Loucy (cell line): Measurements from ENCODE around the gene ACTN1.

Source experiments
- H2AFZ ChIP-seq: fragments of 200-600 bp; sonication (generic); 2 replicates; pipeline ENCODE4 v1.6.0; 2016; ENCODE audit warnings: antibody characterized with exemption, mild to moderate bottlenecking, low read length, moderate library complexity
- H3F3A ChIP-seq: fragments of 200-600 bp; 2 replicates; pipeline ENCODE4 v1.6.0; 2016; ENCODE audit warnings: antibody characterized with exemption, low read depth, mild to moderate bottlenecking
- H3K27me3 ChIP-seq: fragments of 200-600 bp; sonication (generic); 2 replicates; pipeline ENCODE4 v1.6.1; 2014; ENCODE audit warnings: low read length, mild to moderate bottlenecking; ENCODE audit not compliant: insufficient read depth, poor library complexity, severe bottlenecking
- H3K36me3 ChIP-seq: fragments of 200-600 bp; sonication (generic); 2 replicates; pipeline ENCODE4 v1.6.1; 2016; ENCODE audit warnings: low read length; ENCODE audit not compliant: insufficient read depth
- H3K4me1 ChIP-seq: fragments of 200-600 bp; sonication (generic); 2 replicates; pipeline ENCODE4 v1.5.1; 2014; ENCODE audit warnings: low read length, mild to moderate bottlenecking; ENCODE audit not compliant: insufficient read depth, poor library complexity, severe bottlenecking
- H3K4me2 ChIP-seq: fragments of 200-600 bp; sonication (generic); 2 replicates; pipeline ENCODE4 v1.6.0; 2014; ENCODE audit warnings: antibody characterized with exemption, low read length, low read depth, mild to moderate bottlenecking; ENCODE audit not compliant: poor library complexity, severe bottlenecking
- H3K4me3 ChIP-seq: fragments of 200-600 bp; sonication (generic); 2 replicates; pipeline ENCODE4 v1.5.1; 2014; ENCODE audit warnings: low read length, mild to moderate bottlenecking, mixed read lengths; ENCODE audit not compliant: poor library complexity, severe bottlenecking
- H3K79me2 ChIP-seq: fragments of 200-600 bp; sonication (generic); 2 replicates; pipeline ENCODE4 v1.6.1; 2014; ENCODE audit warnings: low read length; ENCODE audit not compliant: insufficient read depth
- H3K9ac ChIP-seq: fragments of 200-600 bp; sonication (generic); 2 replicates; pipeline ENCODE4 v1.6.0; 2014; ENCODE audit warnings: mild to moderate bottlenecking, low read depth, low read length, moderate library complexity; ENCODE audit not compliant: poor library complexity, severe bottlenecking
- H3K9me2 ChIP-seq: fragments of 200-600 bp; sonication (generic); replicated peaks from 2 replicates; pipeline ENCODE4 v1.6.1; 2016; ENCODE audit warnings: low read depth, low read length, mixed read lengths
- H3K9me3 ChIP-seq: fragments of 200-600 bp; sonication (generic); 2 replicates; pipeline ENCODE4 v1.6.1; 2014; ENCODE audit warnings: mild to moderate bottlenecking, antibody characterized with exemption, low read length, low read depth; ENCODE audit not compliant: insufficient read depth
- H4K20me1 ChIP-seq: fragments of 200-600 bp; sonication (generic); 2 replicates; pipeline ENCODE4 v1.6.0; 2014; ENCODE audit warnings: antibody characterized with exemption, low read length, mild to moderate bottlenecking; ENCODE audit not compliant: insufficient read depth, poor library complexity, severe bottlenecking
- CTCF ChIP-seq: fragments of 200-600 bp; sonication (generic); conservative IDR thresholded peaks from 2 replicates; pipeline ENCODE4 v1.5.1; 2014; ENCODE audit warnings: mild to moderate bottlenecking, antibody characterized with exemption, low read length
- EZH2phosphoT487 ChIP-seq: fragments of 200-600 bp; IDR thresholded peaks from 2 replicates; pipeline ENCODE4 v1.6.1; 2018; ENCODE audit warnings: antibody characterized with exemption, mild to moderate bottlenecking, moderate library complexity, borderline replicate concordance

Gene ACTN1

GRCh38 chr14:68952531-68953195, 26.4 kb downstream of the ACTN1 start:
- H3K4me2 ChIP-seq, result no peak overlapping the region
- H3K36me3 ChIP-seq, result peaks cover 21% of the 10 kb centered on the region
- no peaks in the 10 kb centered on the region for H3K9me2 ChIP-seq
- H3K79me2 ChIP-seq, result peaks cover 99% of the 10 kb centered on the region
- H3F3A ChIP-seq, result no peaks in the 10 kb centered on the region
- TF ChIP-seq EZH2phosphoT487, result no peak
- no peak for TF ChIP-seq CTCF
- peaks cover 45% of the 10 kb centered on the region for H3K4me1 ChIP-seq
- H2AFZ ChIP-seq, result no peak overlapping the region
- no peak overlapping the region for H3K9ac ChIP-seq
- no peaks in the 10 kb centered on the region for H3K9me3 ChIP-seq
- H3K4me3 ChIP-seq, result no peak overlapping the region
- H4K20me1 ChIP-seq, result peaks cover 57% of the 10 kb centered on the region
- no peaks in the 10 kb centered on the region for H3K27me3 ChIP-seq

GRCh38 chr14:68951800-68952530, 27.1 kb downstream of the ACTN1 start:
- H3K4me2 ChIP-seq, result no peak overlapping the region
- peaks cover 49% of the 10 kb centered on the region for H3K4me1 ChIP-seq
- peaks cover 14% of the 10 kb centered on the region; the same call in 1 of the 2 replicates for H3K36me3 ChIP-seq
- no peaks in the 10 kb centered on the region for H3K9me3 ChIP-seq
- no peak overlapping the region for H3K4me3 ChIP-seq
- TF ChIP-seq CTCF, result no peak
- no peak for TF ChIP-seq EZH2phosphoT487
- no peak overlapping the region for H3K9ac ChIP-seq
- H3K9me2 ChIP-seq, result no peaks in the 10 kb centered on the region
- peaks cover 99% of the 10 kb centered on the region for H3K79me2 ChIP-seq
- H3F3A ChIP-seq, result no peaks in the 10 kb centered on the region
- H3K27me3 ChIP-seq, result no peaks in the 10 kb centered on the region
- no peak overlapping the region for H2AFZ ChIP-seq
- H4K20me1 ChIP-seq, result peaks cover 56% of the 10 kb centered on the region

- no peaks in the 10 kb centered on the region for H3K9me2 ChIP-seq
- no peaks in the 10 kb centered on the region for H3F3A ChIP-seq
- H3K9me3 ChIP-seq, result no peaks in the 10 kb centered on the region
- H3K36me3 ChIP-seq, result peaks cover 11% of the 10 kb centered on the region; the same call in 1 of the 2 replicates
- H3K4me1 ChIP-seq, result peaks cover 49% of the 10 kb centered on the region
- no peak overlapping the region for H3K9ac ChIP-seq
- H3K27me3 ChIP-seq, result no peaks in the 10 kb centered on the region
- H3K79me2 ChIP-seq, result peaks cover 99% of the 10 kb centered on the region
- peaks cover 56% of the 10 kb centered on the region for H4K20me1 ChIP-seq
- no peak for TF ChIP-seq CTCF
- no peak for TF ChIP-seq EZH2phosphoT487
- no peak overlapping the region for H2AFZ ChIP-seq
- H3K4me2 ChIP-seq, result no peak overlapping the region
- H3K4me3 ChIP-seq, result no peak overlapping the region
These were observed 27.9 kb downstream of the ACTN1 start for GRCh38 chr14:68951035-68951797.
